Amniotic stem cell (primary cell): Measurements from ENCODE around the gene FBXO27.
"Not testable (repeated sequence)": the region's sequence is repeated elsewhere in the genome, so short reads cannot be mapped to it uniquely, and the experiment has no call there.

Experiments
- DNase-seq: peaks from one replicate; lab custom pipeline; 2025; lab: John Stamatoyannopoulos, UW

FBXO27 gene

GRCh38 chr19:38987745-38988144 lies 44.6 kb downstream of the FBXO27 start:
- DNase-seq, result not testable (repeated sequence)

GRCh38 chr19:38985262-38985661 lies 47.1 kb downstream of the FBXO27 start:
- DNase-seq, result no peak

- no peak for DNase-seq
These were observed 51.6 kb downstream of the FBXO27 start for GRCh38 chr19:38980583-38981374.

- no peak for DNase-seq
These were observed 52.5 kb downstream of the FBXO27 start for GRCh38 chr19:38979812-38980211.

- DNase-seq, result no peak
These were observed 54.0 kb downstream of the FBXO27 start for GRCh38 chr19:38978326-38978689.

- DNase-seq, result no peak
These were observed 54.7 kb downstream of the FBXO27 start for GRCh38 chr19:38977445-38978325.

- DNase-seq, result peak; percentile 28
These were observed 56.5 kb downstream of the FBXO27 start for GRCh38 chr19:38975861-38976271.

- DNase-seq, result peak; percentile 15
These were observed 57.0 kb downstream of the FBXO27 start, which contains the start of gene FBXO17 for GRCh38 chr19:38975214-38975860. Gene FBXO17, minus strand, starts transcription at chr19:38975742. Its CDS starts 25,423 bp downstream, at chr19:38950319.

GRCh38 chr19:38974624-38975213 lies 57.6 kb downstream of the FBXO27 start:
- DNase-seq, result no peak
